Testis (tissue), 3 donors: Measurements from ENCODE around the gene FOXF2. TPM values are rescaled to one million over a fixed set of nuclear protein-coding genes. Genes with fewer than 3 reads are reported as not detected.

Experiments
- DNase-seq: peaks from one replicate; pipeline ENCODE4 v3.0.0-alpha.2; 2019
- H3K27ac ChIP-seq, 2 donors: fragments of 200-600 bp; sonication (generic); one replicate each; pipeline ENCODE4 v1.5.1; 2019
- H3K27me3 ChIP-seq: fragments of 200-600 bp; sonication (generic); one replicate; pipeline ENCODE4 v1.5.1; 2019
- H3K36me3 ChIP-seq: fragments of 200-600 bp; sonication (generic); one replicate; pipeline ENCODE4 v1.5.1; 2017; ENCODE audit warnings: low read depth; ENCODE audit errors: missing control alignments
- H3K4me1 ChIP-seq: fragments of 200-600 bp; sonication (generic); one replicate; pipeline ENCODE4 v1.5.1; 2019
- H3K4me3 ChIP-seq, 2 donors: fragments of 200-600 bp; sonication (generic); one replicate each; pipeline ENCODE4 v1.5.1; 2017 to 2019
- H3K9me3 ChIP-seq: fragments of 200-600 bp; sonication (generic); one replicate; pipeline ENCODE4 v1.5.1; 2017
- POLR2A ChIP-seq: fragments of 450-650 bp; IDR thresholded peaks from one replicate; pipeline ENCODE4 v1.6.1; 2017; ENCODE audit warnings: antibody characterized with exemption, mild to moderate bottlenecking, moderate library complexity
- WGBS, 2 donors: methylation state at CpG; one replicate each; pipeline ENCODE4 v1.1.5; 2018; 5-methylcytosine and 5-hydroxymethylcytosine counted together
- intact Hi-C: fragments of 100-400 bp; cut with DNase I; formaldehyde crosslinking; loops from one replicate; pipeline ENCODE4 v1.15.1; 2023; ENCODE audit warnings: low total_unique reads
- polyA plus RNA-seq: library from polyadenylated mRNA; stranded (reverse); fragments of 350-450 nt; fragmentation: Illumina TruSeq; extraction: RNeasy Lipid Tissue Mini Kit (QIAGEN cat#74804); gene quantifications from one replicate; pipeline ENCODE4 v1.2.3, GENCODE V29; 2014; ENCODE audit warnings: low read depth, low replicate concordance; ENCODE audit not compliant: insufficient read depth
- total RNA-seq, 2 donors: library from RNA; depleted of rRNA; stranded (reverse); fragments of >200 nt; gene quantifications; one replicate each; pipeline ENCODE4 v1.2.3, GENCODE V29; 2016
- TF ChIP-seq, protein P1 (sequence below), 3 experiments: fragments of 450-650 bp in 2 of 3; fragments of 200-600 bp in 1 of 3; sonication (generic) in 1 of 3; IDR thresholded peaks; one replicate each; pipeline ENCODE4 v1.5.1; 2016 to 2019; ENCODE audit warnings: antibody characterized with exemption in 3 of 3, mild to moderate bottlenecking in 2 of 3, moderate library complexity in 1 of 3

The FOXF2 gene
- total and polyA plus RNA-seq, 3 donors from 2014 or later, result 1.2 to 4.7 (median 3.3) TPM

- H3K4me3 ChIP-seq, result no peak overlapping the region
- H3K9me3 ChIP-seq, result no peaks in the 10 kb centered on the region
- no peaks in the 10 kb centered on the region for H3K36me3 ChIP-seq
- 77 to 85% methylated on average over 4 of the region's 4 CpGs for WGBS, 2 donors
- no peaks in the 10 kb centered on the region for H3K27me3 ChIP-seq
- TF ChIP-seq, protein P1, sequence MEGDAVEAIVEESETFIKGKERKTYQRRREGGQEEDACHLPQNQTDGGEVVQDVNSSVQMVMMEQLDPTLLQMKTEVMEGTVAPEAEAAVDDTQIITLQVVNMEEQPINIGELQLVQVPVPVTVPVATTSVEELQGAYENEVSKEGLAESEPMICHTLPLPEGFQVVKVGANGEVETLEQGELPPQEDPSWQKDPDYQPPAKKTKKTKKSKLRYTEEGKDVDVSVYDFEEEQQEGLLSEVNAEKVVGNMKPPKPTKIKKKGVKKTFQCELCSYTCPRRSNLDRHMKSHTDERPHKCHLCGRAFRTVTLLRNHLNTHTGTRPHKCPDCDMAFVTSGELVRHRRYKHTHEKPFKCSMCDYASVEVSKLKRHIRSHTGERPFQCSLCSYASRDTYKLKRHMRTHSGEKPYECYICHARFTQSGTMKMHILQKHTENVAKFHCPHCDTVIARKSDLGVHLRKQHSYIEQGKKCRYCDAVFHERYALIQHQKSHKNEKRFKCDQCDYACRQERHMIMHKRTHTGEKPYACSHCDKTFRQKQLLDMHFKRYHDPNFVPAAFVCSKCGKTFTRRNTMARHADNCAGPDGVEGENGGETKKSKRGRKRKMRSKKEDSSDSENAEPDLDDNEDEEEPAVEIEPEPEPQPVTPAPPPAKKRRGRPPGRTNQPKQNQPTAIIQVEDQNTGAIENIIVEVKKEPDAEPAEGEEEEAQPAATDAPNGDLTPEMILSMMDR (IDR thresholded peaks at IDR 0.05), result no peak
- TF ChIP-seq POLR2A, result no peak
- no peak overlapping the region for H3K27ac ChIP-seq
- DNase-seq, result no peak
- peaks cover 11% of the 10 kb centered on the region for H3K4me1 ChIP-seq
- intact Hi-C loops, result no loop called here
These were observed 3.2 kb upstream of the FOXF2 start for GRCh38 chr6:1386038-1386709.

DNA sequence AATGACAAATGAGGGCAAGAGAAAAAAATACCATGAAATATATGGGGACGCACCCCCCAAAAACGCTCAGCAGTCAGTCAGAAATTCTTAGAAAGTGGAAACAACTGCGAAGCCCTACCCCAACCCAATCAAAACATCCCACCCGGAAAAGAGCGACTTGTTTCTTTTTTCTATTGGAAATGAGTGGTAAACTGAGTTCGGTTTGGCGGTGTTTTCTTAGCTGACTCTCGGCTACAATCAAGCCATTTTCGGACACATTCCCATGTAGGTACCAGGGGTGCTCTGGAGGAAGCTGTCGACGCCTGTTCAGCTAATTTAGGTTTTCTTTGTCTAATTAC lies 1.9 kb upstream of the FOXF2 start:
- WGBS, 2 donors, result 35 to 42% methylated on average over 11 of the region's 11 CpGs
- Histone ChIP-seq H3K9me3 (no peaks in the 10 kb centered on the region), H3K4me3 (no peak overlapping the region), H3K27ac (no peak overlapping the region), H3K27me3 (no peaks in the 10 kb centered on the region), H3K36me3 (no peaks in the 10 kb centered on the region), H3K4me1 (peaks cover 7% of the 10 kb centered on the region)
- intact Hi-C loops, result no loop called here
- TF ChIP-seq, protein P1 (IDR thresholded peaks at IDR 0.05), result no peak
- no peak for DNase-seq

- H3K9me3 ChIP-seq, result no peaks in the 10 kb centered on the region
- peaks cover 7% of the 10 kb centered on the region for H3K4me1 ChIP-seq
- H3K36me3 ChIP-seq, result no peaks in the 10 kb centered on the region
- H3K4me3 ChIP-seq, result no peak overlapping the region
- DNase-seq, result no peak
- TF ChIP-seq, protein P1 (IDR thresholded peaks at IDR 0.05), result no peak
- TF ChIP-seq POLR2A, result no peak
- no peaks in the 10 kb centered on the region for H3K27me3 ChIP-seq
- 17 to 22% methylated on average over 16 to 20 of the region's 20 CpGs for WGBS, 2 donors
- intact Hi-C loops, result no loop called here
- H3K27ac ChIP-seq, result no peak overlapping the region
These were observed 1.3 kb upstream of the FOXF2 start for GRCh38 chr6:1387876-1388629.

- intact Hi-C loops, result no loop called here
- 5 to 6% methylated on average over 27 to 35 of the region's 36 CpGs for WGBS, 2 donors
- Histone ChIP-seq H3K4me3 (peak overlapping the region; percentile 29 to 35), H3K27ac (no peak overlapping the region), H3K36me3 (no peaks in the 10 kb centered on the region), H3K27me3 (no peaks in the 10 kb centered on the region), H3K4me1 (peaks cover 6% of the 10 kb centered on the region), H3K9me3 (no peaks in the 10 kb centered on the region)
- TF ChIP-seq, protein P1 (IDR thresholded peaks at IDR 0.05), result no peak
- TF ChIP-seq POLR2A, result no peak
- no peak for DNase-seq
These were observed 577 bp upstream of the FOXF2 start for GRCh38 chr6:1388630-1389368.
